LHCN-M2 (cell line): ENCODE measurements around the gene CRADD. TPM values are rescaled to one million over a fixed set of nuclear protein-coding genes. Genes with fewer than 3 reads are reported as not detected.
"Not testable (repeated sequence)": the region's sequence is repeated elsewhere in the genome, so short reads cannot be mapped to it uniquely, and the experiment has no call there.

ENCODE experiments used
- DNase-seq: peaks from one replicate; pipeline ENCODE4 v3.0.0-alpha.2; 2012; ENCODE audit warnings: low read depth
- total RNA-seq: library from RNA; depleted of rRNA; stranded (reverse); fragments of >200 nt; gene quantifications from 2 replicates; pipeline ENCODE4 v1.2.3, GENCODE V29; 2014

CRADD gene
- total RNA-seq, 1 experiment from 2014 or later: 16.9 TPM

GRCh38 chr12:93706387-93706786 lies 29.2 kb downstream of the CRADD start:
- DNase-seq: no peak

DNA sequence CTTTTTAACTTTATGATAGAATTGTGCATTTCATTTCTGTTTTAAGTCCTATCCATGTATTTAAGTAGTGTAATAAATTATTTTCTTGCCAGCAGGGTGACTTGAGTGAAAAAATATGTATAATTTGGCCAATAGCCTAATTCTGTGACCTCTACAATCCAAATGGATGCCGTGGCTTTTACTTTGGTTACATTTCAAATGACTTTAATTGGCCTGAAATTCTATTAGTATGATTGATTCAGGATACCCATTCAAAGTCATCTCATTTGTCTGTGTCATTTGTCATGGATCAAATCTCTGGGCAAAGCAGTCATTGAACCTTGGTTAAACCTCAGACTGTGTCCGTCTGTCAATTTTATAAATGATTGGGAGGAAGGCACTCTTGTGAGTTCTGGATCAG lies 29.6 kb downstream of the CRADD start:
- DNase-seq: no peak

- peak; percentile 54 for DNase-seq
Observed at GRCh38 chr12:93707836-93708235, 30.7 kb downstream of the CRADD start.

DNA sequence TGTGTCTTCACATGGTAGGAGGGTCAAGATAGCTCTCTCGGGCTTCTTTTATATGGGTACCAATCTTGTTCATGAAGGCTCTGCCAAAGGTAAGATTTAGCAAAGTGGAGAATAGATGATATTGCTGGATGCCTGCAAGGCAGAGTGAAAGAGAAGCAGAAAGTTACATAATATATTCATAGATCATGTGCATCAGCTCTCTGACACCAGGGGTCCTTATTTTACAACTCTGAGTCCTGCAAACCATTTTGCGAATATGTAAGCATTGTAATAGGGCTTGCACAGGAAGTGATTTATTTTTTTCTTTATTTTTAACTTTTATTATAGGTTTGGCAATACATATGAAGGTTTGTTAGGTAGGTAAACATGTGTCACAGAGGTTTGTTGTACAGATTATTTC lies 31.8 kb downstream of the CRADD start:
- DNase-seq: no peak

DNA sequence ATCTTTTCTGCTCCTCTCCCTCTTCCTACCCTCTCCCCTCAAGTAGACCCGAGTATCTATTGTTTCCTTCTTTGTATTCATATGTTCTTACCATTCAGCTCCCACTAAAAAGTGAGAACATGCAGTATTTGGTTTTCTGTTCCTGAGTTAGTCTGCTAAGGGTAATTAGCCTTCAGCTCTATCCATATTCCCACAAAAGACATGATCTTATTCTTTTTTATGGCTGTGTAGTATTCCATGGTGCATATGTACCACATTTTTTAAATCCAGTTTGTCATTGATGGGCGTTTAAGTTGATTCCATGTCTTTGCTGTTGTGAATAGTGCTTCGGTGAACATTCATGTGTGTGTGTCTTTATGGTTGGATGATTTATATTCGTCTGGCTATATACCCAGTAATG lies 32.2 kb downstream of the CRADD start:
- no peak for DNase-seq

DNA sequence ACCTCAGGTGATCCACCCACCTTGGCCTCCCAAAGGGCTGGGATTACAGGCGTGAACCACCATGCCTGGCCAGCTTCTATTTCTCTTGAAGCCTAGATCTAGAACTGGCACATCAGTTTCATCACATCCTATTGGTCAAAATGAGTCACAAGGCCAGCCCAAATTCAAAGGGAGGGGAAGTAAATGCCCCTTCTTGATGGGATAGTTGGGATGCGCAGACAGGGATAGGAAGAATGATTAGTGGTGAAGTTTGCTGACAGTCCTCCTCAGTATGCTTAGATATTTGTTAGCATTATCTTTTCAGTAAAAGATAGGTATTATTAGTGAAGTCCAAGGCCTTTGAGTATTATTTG lies 33.4 kb downstream of the CRADD start:
- DNase-seq: no peak

DNA sequence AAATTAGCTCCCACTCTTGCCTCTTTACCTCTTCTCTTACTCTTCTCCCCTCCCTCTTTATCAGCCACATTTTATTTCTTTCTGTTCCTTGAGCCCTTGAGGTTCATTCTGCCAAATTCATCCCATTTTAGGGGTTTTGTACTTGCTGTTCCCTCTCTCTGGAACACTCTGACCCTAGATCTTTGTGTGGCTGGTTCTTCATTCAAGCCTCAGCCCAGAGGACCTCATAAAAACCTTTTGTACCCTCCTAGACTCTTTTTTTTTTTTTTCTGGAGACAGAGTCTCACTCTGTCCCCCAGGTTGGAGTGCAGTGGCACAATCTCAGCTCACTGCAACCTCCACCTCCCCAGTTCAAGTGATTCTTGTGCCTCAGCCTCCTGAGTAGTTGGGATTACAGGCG lies 34.3 kb downstream of the CRADD start:
- DNase-seq: not testable (repeated sequence)

DNA sequence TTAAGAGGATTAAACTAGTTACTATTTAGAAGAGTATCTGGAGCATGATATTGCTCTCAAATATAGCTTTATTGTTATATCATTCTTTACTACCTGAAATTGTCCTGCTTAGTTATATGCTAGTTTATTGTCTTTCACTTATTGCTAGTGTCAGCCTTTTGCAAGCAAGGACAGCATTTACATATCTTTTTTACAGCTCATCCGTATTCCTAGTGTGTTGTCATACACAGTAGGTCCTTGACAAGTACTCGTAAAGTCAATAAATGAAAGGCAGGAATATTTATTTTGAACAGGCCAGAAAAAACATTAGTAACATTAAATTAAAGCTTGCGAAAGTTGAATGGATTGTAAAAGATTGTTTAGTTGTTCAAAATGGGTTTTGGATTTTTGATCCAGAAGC lies 35.0 kb downstream of the CRADD start:
- DNase-seq: no peak

DNA sequence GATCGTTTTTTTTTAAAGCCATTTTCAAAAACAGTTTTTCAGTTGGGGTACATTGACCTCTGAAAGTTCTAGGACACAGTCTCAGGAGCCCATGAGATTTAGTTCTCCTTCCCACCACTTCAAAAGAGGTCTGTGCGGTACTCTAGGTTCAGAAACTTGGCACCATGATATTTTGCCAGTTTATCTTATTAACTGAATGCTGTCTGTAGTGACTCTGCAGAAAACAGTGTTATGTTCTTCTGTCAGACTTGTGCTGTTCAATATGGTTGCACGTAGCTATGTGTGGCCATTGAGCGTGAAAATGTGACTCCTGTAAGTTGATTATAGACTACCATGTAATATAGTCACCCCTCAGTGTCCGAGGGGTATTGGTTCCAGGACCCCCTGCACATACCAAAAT lies 35.9 kb downstream of the CRADD start:
- no peak for DNase-seq

DNA sequence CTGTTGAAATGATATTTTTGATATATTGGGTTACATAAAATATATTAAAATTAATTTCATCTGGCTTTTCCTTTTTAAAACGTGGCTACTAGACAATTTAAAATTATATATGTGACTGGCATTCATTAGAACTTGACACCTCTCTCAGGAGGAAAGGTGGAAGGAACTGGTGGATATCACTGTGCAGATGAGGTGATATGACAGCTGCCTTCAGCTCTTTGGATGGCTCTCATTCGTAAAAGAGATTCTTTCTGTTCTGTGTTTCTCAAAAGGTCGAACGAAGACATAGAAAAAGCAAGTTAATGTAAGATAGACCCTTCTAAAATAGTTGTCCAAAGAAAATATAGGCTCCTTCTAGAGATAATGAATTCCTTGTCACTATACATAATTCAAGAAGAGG lies 36.6 kb downstream of the CRADD start:
- DNase-seq: no peak

GRCh38 chr12:93714382-93714781 lies 37.2 kb downstream of the CRADD start:
- DNase-seq: peak; percentile 82

GRCh38 chr12:93719710-93720109 lies 42.5 kb downstream of the CRADD start:
- no peak for DNase-seq

DNA sequence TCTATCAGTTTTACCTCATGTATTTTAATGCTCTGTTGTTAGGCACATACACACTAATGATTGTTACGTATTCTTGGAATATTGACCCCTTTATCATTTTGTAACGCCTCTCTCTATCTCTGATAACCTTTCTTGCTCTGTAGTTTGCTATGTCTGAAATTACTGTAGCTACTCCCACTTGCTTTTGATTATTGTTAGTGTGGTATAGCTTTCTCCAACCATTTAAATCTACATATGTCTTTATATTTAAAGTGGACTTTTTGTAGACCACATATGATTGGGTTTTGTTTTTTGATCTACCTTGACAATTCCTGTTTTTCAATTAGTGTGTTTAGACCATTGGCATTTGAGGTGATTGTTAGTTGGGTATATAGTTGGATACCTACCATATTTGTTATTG lies 43.4 kb downstream of the CRADD start:
- no peak for DNase-seq

DNA sequence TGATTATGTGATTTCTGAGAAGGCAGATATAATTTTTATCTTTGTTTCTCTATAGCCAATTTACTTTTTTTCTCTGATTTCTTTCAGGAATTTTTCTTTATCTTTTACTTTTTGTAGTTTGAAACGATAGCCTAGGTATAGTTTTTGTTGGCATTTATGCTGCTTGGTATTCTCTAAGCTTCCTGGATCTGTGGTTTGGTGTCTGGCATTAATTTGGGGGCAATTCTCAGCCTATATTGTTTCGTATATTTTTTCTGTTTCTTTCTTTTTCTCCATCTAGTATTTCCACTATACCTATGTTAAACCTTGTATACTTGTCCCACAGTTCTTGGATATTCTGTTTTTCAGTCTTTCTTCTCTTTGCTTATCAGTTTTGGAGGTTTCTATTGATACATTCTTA lies 45.0 kb downstream of the CRADD start:
- no peak for DNase-seq

DNA sequence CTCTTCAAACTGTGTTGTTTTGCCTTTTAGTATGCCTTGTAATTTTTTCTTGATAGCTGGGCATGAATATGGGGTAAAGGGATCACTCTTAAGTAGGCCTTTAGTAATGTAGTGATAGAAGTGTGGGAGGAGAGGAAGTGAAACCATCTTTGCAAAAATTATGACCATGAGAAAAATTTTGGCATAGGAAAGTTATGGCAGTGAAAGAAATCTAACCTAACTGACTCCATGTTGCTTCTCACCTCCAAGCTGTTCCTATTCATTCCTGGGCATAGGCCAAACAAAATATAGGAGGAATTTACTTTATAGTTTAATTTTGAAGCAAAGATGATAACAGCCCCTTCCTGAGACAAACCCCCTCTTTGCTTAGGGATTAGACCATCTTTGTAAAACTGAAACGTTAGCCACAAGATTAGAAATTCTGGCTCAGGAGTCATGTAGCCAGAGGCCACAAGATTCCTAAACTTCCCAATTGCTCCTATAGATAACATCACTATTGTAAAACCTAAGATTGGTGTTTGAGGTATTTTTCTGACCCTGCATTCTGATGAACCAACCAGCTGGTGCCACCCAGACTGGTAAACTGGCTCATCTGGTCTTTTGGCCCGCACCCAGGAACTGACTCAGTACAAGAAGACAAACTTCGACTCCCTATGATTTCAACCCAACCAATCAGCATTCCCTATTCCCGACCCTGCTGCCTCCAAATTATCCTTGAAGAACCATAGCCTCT lies 45.8 kb downstream of the CRADD start:
- peak; percentile 88 for DNase-seq

DNA sequence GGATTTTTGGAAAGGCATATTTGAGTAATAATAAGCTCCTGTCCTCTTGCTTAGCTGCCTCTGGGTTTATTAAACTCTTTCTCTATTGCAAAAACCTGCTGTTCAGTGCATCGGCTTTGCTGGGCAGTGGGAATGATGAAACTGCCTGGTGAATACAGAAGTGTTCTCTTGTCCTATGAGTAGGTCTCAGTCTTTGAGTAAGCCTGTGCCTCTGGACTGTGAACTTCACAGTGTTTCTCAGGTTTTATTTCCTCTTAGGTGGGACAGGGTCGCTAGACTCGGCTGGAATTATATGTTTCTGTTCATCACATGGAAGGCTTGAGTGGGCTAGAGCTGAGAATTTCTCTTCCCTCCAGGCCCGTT lies 46.4 kb downstream of the CRADD start:
- DNase-seq: no peak

GRCh38 chr12:93725531-93725930 lies 48.4 kb downstream of the CRADD start:
- no peak for DNase-seq

DNA sequence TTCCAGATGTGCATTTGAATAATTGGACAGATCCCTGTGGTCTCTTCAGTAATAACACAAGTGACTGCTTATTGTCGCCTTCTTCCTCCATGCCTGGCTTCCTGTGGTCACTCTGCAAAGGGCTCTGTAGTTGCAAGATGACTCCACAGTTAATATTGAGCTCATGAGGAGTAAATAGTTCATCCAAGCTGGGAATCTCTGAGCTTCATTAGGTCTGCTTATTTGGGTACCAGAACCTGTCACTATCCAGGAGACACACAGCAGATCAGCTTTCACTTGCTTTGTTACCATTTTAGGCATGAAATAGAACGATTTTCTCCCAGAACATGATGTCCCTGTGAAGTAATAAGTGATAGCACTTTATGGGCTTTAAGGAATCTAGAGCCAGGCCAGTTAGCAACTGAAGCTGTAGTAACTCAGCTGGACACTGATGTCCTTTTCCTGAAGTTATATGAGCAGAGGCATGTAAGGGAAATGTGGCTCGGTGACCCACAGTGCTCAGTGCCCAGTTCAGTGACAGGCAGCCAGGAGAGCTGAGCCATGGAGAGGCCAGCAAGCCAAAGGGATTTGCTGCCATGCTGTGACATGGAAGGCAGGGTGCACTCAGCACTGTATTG lies 50.1 kb downstream of the CRADD start:
- no peak for DNase-seq

DNA sequence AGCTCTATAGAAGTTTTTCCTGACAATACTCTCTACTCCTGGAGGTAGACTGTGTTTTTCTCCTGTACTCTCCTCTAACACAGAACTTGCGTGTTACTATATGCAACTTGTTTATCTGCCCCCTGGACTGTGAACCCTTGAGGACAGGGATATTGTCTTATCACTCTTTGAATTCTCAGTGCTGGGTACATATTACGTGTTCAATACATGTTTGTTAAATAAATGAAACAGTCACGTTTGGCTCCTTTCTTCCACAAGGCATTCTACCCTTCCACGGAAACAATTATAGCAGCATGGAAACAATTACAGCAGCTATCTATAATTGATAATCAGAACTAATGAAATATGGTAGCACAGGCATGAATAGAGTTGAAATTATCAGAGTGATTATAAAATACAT lies 50.7 kb downstream of the CRADD start:
- DNase-seq: no peak

DNA sequence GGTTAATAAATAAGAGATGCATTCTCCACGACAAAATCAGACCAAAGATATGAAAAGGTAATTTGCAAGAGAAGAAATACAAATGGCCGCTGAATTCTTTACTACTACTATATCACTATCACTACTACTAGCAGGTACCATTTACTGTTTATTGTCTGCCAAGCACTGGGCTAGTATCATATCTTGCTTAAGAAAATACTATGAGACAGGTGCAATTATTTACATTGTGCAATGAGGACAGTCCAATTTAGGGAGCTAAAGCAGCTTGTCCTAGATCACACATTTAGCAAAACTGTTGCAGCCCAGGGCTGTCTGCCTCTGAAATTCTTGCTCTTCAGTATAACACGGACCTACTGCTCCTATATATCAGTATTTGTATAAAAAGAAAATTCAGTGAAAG lies 52.8 kb downstream of the CRADD start:
- DNase-seq: no peak

GRCh38 chr12:93733358-93733757 lies 56.2 kb downstream of the CRADD start:
- DNase-seq: no peak

DNA sequence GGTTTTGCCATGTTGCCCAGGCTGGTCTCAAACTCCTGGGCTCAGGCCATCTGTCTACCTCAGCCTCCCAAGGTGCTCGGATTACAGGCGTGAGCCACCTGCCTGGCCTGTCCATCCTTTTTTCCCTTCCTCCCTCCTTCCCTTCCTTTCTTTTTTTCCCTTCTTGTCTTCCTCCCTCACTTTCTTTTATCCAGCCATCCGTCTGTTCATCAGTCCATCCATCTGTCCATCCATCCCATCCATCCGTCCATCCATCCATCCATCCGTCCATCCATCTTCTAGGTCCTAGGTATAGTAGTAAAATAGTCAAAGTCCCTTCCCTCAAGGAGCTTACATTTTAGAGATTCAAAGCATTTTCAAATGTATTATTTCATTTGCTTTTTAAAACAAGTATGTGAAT lies 56.8 kb downstream of the CRADD start:
- DNase-seq: no peak

- no peak for DNase-seq
Observed at GRCh38 chr12:93734784-93735183, 57.6 kb downstream of the CRADD start.

DNA sequence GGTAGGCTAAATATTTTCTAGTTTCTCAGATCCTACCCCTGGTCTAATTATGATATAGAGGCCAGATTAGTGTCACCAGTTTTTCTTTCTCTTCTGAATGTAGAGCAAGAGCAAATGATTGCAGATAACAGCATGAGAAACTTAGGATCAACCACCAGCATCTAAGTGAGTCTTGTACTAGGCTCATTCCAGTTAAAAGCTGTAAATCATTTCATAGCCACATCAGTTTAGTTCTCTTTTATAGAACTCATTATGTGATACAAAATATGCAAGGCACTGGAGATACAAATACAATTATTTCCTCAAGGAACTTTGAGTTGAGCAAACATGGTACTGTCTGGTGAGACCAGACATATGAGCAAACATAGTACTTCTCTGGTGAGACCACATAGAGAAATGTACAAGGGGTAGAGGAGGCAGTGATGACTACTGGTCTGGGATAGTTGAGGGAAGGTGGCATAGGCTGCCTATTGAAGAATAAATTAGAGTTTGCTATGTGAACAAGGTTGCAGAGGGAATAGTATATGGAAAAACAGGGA lies 59.5 kb downstream of the CRADD start:
- no peak for DNase-seq
